Measurements from ENCODE around the gene S100A14.

GRCh38 chr1:153617663-153618062 lies 1.5 kb upstream of the S100A14 start:
- no peak for TF ChIP-seq EZH2phosphoT487 (IDR thresholded peaks at IDR 0.05; ENCODE audit: insufficient read depth, low read depth)
- TF ChIP-seq EZH2 (IDR thresholded peaks at IDR 0.05; ENCODE audit: insufficient read depth, poor library complexity, severe bottlenecking), result no peak

All from GM23248 (cell line).